SH-SY5Y (cell line): ENCODE measurements around the gene TSPAN14.

Experiments
- GATA2 ChIP-seq: IDR thresholded peaks from 2 replicates; pipeline ENCODE4 v1.6.1; 2011; ENCODE audit warnings: mild to moderate bottlenecking, low read depth, low read length
- GATA3 ChIP-seq: IDR thresholded peaks from 2 replicates; pipeline ENCODE4 v1.6.1; 2011; ENCODE audit warnings: low read depth, mild to moderate bottlenecking, low read length, moderate library complexity

DNA sequence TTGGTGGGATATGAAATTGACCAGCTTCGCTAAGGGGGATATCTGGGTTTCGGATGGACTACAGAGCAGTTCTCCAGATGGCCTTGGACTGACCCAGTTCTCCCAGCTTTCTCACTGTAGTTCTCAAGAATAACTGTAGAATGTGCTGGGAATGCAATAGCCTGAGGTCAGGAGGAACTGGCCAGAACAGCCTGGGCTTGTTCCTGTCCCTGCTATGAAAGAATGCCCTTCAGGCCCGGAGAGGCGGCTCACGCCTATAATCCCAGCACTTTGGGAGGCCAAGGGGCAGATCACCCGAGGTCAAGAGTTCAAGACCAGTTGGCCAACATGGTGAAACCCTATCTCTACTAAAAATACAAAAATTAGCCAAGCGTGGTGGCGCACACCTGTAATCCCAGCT lies 12.3 kb upstream of the TSPAN14 start:
- TF ChIP-seq GATA3 (no peak), GATA2 (no peak)
